ENCODE data around the gene WDR76. TPM values are rescaled to one million over a fixed set of nuclear protein-coding genes. Genes with fewer than 3 reads are reported as not detected.
A peak's percentile ranks its signal among the peaks of the same experiment; 100 is the strongest.

Gene WDR76
- polyA plus RNA-seq, 1 of the 3 experiments (the other 2 are of a cell fraction): 1.8 TPM

DNA sequence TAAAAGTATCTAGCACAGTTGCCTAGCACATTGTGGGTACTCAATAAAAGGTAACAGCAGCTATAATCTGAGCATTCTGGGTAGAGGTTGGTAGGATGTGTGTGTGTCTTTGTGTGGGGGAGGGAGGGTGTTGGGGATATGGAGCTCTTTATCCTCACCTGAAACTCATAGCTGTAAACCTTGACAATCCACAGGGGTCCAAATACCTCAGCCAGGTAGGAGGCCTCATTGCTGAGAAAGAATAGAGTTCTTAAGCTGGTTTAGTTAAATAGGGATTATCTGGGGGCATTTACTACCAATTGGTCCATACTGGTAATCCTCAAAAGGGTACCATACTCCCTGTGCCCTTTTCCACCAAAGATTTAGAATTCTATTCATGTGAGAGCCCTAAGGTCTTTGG, 30.8 kb upstream of the WDR76 start:
- H3K9ac ChIP-seq: no peak overlapping the region
- peaks cover 28% of the 10 kb centered on the region for H4K20me1 ChIP-seq (ENCODE audit: insufficient read depth)
- 0 out of 4 replicates have a peak overlapping the region, but pooled peaks of 1 of the 2 experiments have one; percentile 4 for H3K27ac ChIP-seq (ENCODE audit: low read depth in 2 of 2, low read length in 1 of 2)
- H3K4me1 ChIP-seq (ENCODE audit: control insufficient read depth in 1 of 2, insufficient read depth in 2 of 2, low read depth in 1 of 2, low read length in 1 of 2): peaks cover 20 to 27% of the 10 kb centered on the region in 2 experiments; a peak in 3 of 4 replicates
- H3K9me2 ChIP-seq: no peaks in the 10 kb centered on the region
- peaks cover 45% of the 10 kb centered on the region for H3K79me2 ChIP-seq (ENCODE audit: insufficient read depth)
- no peaks in the 10 kb centered on the region for H3K9me3 ChIP-seq
- no peak for DNase-seq
- H3K4me3 ChIP-seq (ENCODE audit: low read depth in 2 of 2, low read length in 1 of 2): no peak overlapping the region
- no peak overlapping the region for H3K4me2 ChIP-seq
- CTCF ChIA-PET: no interaction called here
- H2AFZ ChIP-seq (ENCODE audit: low read depth): no peak overlapping the region
- H3F3A ChIP-seq (replicated peaks; ENCODE audit: insufficient read depth): peaks cover 46% of the 10 kb centered on the region
- POLR2A ChIA-PET: no interaction called here
- peaks cover 43 to 46% of the 10 kb centered on the region in 2 experiments for H3K36me3 ChIP-seq (replicated peaks in 1 of 2; ENCODE audit: control insufficient read depth in 1 of 2, insufficient read depth in 2 of 2, low read length in 1 of 2)
- H3K27me3 ChIP-seq (ENCODE audit: insufficient read depth): no peaks in the 10 kb centered on the region
- TF ChIP-seq CTCF (IDR thresholded peaks at IDR 0.05): no peak
- TF ChIP-seq GABPA (IDR thresholded peaks at IDR 0.05; ENCODE audit: low read depth): no peak
- TF ChIP-seq SMC3 (IDR thresholded peaks at IDR 0.05; ENCODE audit: low read depth, low read length): no peak
- TF ChIP-seq RCOR1 (IDR thresholded peaks at IDR 0.05; ENCODE audit: low read length): no peak
- no peak for TF ChIP-seq ELF1 (IDR thresholded peaks at IDR 0.05)
- no peak for TF ChIP-seq NFIC (IDR thresholded peaks at IDR 0.05; ENCODE audit: borderline replicate concordance)
- no peak for TF ChIP-seq REST (IDR thresholded peaks at IDR 0.05; ENCODE audit: low read depth, low read length)
- TF ChIP-seq TEAD4 (IDR thresholded peaks at IDR 0.05; ENCODE audit: borderline replicate concordance, insufficient read depth): no peak
- no peak for TF ChIP-seq FOXM1 (IDR thresholded peaks at IDR 0.05; ENCODE audit: low read depth)
- no peak for TF ChIP-seq EP300 (IDR thresholded peaks at IDR 0.05; ENCODE audit: borderline replicate concordance in 1 of 2, low read depth in 1 of 2, low read length in 1 of 2)
- TF ChIP-seq GATA2 (CRISPR knock-in tag; IDR thresholded peaks at IDR 0.05): no peak
- no peak for TF ChIP-seq POLR2AphosphoS5 (IDR thresholded peaks at IDR 0.05; ENCODE audit: low read depth, low read length)
- TF ChIP-seq TAF1 (IDR thresholded peaks at IDR 0.05; ENCODE audit: borderline replicate concordance, low read depth, low read length): no peak
- TF ChIP-seq CHD2 (IDR thresholded peaks at IDR 0.05; ENCODE audit: low read length, partially characterized antibody): no peak
- TF ChIP-seq, protein P1, sequence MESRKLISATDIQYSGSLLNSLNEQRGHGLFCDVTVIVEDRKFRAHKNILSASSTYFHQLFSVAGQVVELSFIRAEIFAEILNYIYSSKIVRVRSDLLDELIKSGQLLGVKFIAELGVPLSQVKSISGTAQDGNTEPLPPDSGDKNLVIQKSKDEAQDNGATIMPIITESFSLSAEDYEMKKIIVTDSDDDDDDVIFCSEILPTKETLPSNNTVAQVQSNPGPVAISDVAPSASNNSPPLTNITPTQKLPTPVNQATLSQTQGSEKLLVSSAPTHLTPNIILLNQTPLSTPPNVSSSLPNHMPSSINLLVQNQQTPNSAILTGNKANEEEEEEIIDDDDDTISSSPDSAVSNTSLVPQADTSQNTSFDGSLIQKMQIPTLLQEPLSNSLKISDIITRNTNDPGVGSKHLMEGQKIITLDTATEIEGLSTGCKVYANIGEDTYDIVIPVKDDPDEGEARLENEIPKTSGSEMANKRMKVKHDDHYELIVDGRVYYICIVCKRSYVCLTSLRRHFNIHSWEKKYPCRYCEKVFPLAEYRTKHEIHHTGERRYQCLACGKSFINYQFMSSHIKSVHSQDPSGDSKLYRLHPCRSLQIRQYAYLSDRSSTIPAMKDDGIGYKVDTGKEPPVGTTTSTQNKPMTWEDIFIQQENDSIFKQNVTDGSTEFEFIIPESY (IDR thresholded peaks at IDR 0.05; ENCODE audit: borderline replicate concordance, low read depth): no peak
- TF ChIP-seq USF2 (IDR thresholded peaks at IDR 0.05; ENCODE audit: borderline replicate concordance, low read depth, low read length): no peak
- TF ChIP-seq FOXJ3 (CRISPR knock-in tag; IDR thresholded peaks at IDR 0.05): no peak
- no peak for TF ChIP-seq MEF2A (IDR thresholded peaks at IDR 0.05; ENCODE audit: borderline replicate concordance, low read depth)
- no peak for TF ChIP-seq JUND (IDR thresholded peaks at IDR 0.05)

Data from SK-N-SH (cell line).